NCI-H2029 (cell line): Measurements from ENCODE around the gene EFCAB6.

Experiments
- DNase-seq: peaks from one replicate; lab custom pipeline; 2025; lab: John Stamatoyannopoulos, UW

EFCAB6 gene

DNA sequence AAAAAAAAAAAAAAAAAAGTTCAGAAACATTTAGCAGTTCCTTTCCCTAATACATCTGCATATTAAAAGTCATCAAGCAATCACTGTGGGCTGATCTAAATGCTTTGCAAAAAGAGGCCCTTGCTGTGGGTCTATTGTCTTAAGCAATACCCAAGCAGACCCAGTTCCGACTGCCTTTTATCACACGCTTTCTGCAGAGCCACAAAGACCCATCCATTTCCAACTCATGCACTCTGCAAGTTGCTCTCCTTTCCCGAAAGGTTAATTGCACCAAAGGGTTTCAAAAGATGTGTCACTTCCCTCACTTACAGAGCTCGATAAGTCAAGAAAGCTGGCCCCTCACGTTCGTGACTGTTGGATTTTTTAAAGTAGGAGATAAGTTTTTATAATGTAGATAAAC lies 261.4 kb downstream of the EFCAB6 start:
- DNase-seq: no peak

DNA sequence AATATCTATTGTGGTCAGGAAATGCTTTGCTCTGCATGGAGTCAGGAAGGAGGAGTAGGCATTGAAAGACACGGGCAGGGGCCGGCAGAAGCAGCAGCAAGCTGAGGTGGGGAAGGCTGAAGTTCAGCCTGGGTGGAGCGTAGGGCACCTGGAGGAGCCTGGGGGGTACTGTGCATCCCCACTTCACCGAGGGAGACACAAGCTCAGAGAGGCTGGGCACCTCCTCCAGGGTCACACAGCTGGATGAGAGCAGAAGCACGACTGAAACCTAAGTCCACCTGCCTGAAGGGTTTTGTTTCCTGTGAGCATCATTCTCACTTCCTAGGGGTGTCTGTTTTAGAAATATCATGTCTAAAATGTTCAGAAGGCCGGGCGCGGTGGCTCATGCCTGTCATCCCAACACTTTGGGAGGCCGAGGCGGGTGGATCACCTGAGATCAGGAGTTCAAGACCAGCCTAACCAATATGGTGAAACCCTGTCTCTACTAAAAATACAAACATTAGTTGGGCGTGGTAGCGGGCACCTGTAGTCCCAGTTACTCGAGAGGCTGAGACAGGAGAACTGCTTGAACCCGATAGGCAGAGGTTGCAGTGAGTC lies 262.0 kb downstream of the EFCAB6 start:
- no peak for DNase-seq

DNA sequence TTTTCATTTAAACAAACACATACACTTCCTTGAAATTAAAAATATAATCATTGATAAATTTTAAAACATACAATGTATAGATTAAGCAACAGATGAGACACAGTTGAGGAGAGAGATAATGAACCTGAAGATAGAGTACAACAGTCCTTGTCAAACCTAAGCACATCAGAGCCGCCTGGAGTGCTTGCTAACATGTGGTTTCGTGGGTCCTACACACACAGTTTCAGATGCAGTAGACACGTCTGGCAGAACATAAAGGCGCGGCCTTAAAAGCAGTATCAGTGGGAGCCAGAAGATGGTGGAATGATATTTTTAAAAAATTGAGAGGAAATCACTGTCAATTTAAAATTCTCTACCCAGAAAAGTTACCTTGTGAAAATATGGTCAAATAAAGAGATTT lies 265.9 kb downstream of the EFCAB6 start:
- DNase-seq: no peak

DNA sequence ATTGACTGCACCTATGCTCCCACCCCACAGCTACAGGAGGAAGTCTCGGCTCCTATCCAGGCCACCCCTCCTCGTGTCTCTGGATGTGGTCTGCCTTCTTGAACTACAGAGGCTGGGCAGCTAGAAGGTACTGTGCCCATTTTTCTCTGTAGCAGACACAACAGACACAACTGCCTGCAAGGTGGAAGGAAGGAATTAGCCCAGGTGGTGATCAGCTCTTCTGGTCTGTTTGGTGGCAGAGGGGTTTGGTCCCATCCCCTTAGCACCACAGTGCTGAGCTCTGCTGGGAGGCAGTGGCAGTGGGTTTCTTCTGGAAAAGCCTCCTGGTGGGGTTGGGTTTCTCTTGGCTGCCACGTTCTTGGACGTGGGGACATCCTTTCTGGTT lies 267.8 kb downstream of the EFCAB6 start:
- DNase-seq: no peak

DNA sequence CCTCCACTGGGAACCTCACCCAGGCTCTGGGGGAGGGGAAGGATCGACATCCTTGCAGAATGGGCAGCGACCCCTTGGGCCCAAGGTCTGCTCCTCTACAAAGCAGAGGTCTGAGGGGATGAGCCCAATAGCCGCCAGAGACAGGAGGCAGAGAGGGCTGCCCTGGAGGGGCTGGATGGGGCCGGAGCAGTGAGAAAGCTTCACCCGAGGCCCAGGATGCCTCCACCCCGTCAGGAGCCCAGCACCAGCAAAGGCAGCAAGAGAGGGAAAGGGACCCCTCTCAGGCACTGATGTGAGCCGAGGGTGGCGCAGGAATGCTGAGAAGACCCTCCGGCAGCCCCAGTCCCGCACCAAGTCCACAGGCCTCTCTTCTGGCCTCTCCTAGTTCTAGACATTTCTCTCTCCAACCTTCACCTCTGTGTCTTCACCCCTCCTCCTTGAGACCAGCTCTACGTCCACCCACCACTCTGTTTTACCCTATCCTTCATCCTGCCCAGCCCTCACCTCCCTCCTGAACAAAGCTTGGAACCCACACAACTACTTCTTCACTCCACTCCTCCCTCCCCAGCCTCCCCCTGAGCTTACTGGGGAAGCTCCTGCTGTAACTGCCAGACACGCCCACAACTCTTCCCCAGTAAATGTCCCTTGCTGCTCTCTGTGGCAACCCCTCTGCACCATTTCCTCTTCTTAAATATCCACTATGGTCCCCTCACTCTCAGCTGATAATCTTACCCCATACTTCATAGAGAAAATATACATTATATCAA lies 268.4 kb downstream of the EFCAB6 start:
- DNase-seq: no peak

DNA sequence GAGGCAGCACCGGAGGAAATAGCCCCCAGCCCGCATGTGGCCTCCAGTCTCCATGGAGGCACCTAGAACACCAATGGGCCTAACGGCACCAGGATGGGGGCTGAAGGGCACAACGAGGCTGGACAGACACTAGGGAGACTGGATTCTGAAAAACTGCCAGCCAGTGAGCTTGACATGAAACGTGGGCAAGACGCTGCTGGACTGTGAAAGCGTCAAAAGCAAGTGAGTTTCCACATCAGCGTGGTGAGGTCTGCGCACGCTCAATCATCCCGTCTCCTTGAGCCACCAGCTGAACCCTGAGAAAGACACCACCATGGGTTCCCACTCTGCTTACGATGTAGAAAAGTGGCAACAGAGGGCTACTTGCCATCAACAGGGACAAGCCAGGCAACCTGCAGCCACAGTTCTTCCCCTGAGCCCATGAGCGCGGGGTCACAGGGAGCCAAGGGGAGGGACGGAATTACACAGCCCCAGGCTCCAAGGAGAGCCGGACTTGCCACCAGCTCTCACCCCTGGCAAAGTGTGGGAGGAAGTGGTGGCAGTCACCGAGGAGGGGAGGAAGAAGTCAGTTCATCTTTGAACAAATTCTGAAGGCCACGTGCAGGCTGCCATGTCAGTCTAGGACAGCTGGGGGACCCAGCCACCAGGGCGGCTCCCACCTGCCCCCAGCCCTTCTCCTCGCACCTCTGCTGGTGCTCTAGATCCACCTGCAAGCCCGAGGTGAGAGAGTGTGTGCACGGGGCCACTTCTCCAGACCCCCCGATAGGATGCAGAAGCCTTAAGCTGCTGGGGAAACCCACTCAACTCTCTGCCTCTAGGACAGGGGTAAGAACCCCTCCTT lies 269.2 kb downstream of the EFCAB6 start:
- no peak for DNase-seq

DNA sequence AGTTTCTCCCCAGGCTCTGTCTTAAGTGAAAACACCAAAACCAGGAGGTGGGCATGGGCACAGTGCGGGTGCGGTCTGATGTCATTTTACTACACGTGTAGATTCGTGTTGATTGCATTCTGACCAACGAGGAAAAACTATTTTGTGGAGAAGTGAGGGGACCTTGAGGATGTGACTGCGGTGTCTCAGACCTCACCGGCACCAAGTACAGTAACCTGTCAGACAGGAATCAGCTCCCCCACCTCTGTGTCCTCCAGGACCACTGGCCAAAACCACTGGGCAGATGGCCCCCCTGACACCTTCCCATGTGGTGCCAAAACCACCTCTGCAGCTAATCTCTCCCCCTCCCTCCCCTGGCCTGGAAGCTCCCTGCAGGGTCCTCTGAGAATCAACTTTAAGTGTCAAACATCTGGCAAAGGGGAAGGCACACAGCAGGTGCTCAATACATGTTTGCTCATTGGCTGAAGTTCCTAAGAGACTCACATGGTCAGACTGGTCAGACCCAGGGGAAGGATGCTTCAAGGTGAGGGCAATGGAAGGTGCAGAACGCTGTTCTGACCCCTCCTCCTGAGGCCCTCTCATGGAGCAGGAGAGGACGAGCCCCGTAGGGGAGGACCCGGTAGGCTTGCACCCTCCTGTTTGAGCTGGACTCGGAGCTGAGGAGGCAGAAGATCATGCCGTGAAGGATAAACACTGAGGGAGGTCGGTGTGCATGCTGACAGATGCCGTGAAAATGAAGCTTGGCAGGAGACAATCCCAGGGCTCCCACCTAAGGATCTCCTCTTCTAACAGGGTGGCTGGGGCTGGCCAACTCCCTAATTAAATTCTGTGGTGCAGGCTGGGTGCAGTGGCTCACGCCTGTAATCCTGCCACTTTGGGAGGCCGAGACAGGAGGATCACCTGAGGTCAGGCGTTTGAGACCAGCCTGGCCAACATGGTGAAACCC lies 270.4 kb downstream of the EFCAB6 start:
- DNase-seq: no peak

DNA sequence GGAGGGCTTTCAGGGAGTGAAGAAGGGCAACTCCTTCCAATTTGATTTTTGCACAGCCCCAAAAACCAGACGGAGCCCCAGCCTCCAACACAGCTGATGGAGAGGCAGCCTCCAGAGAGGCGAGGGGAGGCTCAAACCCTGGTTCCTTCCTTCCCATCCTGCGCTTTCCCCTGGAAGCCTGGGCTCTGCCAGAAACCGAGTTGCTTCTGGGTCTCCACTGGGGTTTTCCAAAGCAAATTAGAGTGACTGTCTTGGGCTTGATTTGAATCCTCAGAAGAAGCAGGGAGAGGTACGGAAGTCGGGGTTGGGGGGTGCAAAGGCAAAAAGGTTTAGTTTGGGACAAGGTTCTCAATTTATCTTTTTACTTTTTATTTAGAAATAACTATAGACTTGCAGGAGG lies 271.1 kb downstream of the EFCAB6 start:
- DNase-seq: no peak

DNA sequence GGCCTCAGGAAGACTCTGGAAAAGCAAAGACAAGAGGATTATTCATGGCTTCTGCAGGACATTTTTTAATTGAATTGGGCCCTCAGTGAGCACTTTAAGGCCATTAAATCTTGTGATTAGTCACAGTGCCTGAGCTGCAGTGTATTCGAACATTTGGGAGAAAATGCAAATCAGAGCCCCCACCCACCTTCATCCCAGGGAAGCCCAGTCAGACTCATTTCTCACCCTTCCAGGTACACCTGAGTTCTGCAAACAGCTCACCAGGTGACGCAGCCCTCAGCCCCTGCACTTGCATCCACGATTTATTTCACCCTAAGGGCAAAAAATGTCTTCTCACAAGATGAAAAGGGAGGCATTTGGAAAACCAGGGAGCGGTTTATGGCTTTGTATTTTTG lies 271.6 kb downstream of the EFCAB6 start:
- no peak for DNase-seq

DNA sequence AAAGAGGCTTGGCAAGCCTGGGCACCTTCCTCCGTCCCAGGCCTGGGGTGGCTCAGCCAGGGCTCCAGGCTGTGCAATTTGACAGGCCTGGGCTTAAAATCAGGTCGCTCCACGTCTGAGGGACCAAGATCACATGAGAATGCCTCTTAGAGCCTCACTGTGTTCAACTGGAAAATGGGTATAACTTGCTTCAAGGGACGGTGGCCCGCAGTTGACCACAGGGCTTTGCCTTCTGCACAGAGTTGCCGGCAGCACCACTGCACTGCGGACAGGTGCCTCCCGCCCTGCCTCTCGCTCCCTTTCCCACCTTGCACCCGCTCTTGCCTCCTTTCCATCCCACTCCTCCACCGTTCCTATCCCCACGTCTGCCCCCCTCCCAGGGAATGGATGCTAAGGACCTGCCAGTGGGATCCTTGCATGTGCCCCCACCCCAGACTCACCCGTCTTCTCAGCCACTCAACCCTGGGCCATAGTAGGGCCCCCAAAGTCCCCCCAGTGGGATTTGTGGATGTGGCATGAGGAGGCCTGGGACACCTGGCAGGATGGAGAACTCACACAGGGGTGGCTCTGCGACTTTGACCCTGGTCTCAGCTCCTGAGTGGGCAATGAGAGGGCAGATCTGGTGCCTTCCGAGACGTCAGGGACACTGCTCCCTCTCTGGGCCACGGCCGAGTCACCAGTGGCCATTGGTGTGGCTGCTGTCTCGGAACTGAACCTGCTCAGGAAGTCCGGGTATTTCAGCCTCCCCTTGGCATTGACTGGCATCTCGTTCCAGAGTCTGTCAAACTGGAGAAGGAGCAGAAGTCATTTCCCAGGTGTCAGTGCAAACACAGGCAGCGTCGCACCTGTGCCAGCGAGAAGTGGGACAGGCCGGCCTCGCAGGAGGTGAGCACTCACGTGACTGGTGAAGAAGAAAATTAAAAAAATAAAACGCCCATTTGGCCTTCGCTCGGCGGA lies 272.3 kb downstream of the EFCAB6 start:
- no peak for DNase-seq

DNA sequence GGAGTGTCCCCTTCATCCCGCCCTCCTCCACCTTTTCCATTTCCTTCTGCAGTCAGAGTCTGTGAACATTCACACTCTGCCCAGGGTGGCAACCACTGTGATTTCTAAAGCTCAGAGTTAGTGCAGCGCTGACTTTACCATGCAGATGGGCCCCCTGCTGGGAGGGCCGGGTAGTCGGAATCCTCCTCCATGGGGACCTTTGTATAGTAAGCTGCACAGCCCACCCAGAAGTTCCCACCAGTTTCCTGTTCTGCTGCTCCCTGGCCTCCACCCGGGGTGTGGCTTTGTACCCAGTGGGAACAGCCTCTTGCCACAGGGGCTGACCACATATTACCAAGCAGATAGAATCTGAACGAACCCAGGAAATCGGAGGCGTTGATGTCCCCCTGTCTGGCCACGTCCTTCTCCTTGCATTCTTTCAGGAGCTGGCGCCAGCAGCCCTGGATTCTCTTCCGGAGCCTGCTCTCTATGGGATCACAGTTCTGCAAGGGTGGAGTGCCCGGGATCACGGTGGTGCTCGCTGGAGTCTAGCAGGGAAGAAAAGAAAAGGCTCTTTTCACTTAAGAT lies 275.0 kb downstream of the EFCAB6 start:
- no peak for DNase-seq

DNA sequence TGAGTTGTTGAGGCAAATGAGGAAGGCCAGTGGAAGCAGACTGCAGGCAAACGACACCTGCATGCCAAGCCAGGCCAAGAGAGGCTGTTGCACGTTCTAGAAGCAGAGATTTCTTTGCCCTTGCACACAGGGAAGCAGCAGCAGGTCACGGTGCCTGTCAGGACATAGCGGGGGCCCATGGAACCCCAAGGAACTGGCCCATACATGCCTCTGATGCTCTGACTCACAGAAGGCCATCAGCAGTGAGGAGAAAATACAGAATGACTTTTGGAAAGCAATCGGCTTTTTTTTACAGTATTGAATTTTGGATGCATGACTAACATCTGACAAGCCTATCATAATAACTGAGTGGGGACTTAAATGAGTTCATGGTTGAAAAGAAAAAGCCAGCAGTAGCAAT lies 276.4 kb downstream of the EFCAB6 start:
- DNase-seq: no peak

DNA sequence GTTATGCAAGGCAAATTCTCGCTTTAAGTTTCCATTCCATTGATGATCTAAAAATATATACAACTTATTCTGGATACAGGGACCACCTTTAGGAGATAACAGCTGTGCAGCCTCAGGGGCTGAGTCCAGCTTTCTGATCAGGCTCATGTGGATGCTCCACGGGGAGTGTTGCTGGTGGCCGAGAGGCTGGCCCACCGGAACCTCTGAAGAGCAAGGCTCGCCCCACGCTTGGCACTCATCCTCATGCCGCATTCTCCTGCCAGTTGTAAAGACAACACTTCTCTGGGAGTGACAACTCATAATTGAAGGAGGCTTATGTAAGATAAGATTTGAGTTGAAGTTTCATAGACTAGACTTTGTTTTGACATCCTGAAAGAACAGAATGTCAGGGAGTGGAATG lies 276.8 kb downstream of the EFCAB6 start:
- DNase-seq: no peak

DNA sequence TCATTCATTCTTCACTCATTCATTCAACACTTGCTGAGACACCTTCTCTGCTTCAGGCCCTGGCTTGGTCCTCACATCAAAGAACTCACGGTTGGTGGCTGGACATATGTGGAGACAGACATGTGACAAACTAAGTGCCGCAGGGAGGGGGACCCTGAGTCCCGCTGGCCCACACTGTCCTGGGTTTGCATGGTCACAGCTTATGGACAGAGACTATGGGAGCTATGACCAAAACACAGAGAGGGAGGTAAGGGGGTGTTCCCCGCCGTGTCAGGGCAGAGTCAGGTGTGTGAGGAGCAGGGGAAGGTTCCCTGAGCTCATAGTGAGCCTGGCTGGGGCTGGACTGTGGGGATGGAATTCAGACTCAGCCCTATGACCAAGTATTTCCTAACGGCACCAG lies 277.2 kb downstream of the EFCAB6 start:
- no peak for DNase-seq

DNA sequence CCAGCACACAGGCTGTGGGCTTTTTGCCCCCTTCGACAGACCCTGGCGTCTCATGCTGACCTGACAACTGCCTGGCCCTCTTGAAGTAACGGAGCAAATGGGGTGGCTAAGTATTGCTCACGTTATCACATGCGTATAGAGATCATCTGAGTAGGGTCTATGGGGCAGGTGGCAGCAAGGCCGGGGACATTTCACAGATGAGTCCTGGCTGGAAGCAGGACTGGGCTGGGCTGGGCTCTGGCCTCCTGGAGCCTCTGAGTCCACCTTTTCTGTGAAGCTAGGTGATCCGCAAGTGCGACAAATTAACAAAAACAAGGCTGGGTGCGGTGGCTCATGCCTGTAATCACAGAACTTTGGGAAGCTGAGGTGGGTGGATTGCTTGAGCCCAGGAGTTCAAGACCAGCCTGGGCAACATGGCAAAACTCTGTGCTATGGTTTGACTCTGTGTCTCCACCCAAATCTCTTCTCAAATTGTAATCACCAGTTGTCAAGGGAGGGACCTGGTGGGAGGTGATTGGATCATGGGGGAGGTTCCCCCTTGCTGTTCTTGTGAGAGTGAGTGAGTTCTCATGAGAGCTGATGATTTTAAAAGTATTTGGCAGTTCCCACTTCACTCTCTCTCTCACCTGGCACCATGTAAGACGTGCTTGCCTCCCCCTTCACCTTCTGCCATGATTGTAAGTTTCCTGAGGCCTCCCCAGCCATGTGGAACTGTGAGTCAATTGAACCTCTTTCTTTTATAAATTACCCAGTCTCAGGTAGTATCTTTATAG lies 278.3 kb downstream of the EFCAB6 start:
- no peak for DNase-seq

DNA sequence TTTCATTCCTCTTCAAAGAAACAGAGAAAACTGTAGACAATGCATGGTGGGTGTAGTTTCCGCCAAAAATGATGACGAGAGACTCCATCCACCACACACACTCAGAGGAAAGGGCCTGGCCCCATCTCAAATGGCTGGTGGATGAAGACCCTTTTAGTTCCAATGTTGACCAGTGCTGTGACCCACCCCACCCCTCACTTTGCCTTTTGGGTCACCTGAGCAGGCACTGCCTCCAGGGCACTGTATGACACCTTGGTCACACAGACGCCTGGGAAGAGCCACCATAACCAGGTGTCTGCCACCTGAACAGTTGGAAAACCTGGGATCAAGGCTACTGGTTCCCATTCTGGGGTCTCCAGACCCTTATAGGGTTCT lies 279.0 kb downstream of the EFCAB6 start:
- DNase-seq: no peak

DNA sequence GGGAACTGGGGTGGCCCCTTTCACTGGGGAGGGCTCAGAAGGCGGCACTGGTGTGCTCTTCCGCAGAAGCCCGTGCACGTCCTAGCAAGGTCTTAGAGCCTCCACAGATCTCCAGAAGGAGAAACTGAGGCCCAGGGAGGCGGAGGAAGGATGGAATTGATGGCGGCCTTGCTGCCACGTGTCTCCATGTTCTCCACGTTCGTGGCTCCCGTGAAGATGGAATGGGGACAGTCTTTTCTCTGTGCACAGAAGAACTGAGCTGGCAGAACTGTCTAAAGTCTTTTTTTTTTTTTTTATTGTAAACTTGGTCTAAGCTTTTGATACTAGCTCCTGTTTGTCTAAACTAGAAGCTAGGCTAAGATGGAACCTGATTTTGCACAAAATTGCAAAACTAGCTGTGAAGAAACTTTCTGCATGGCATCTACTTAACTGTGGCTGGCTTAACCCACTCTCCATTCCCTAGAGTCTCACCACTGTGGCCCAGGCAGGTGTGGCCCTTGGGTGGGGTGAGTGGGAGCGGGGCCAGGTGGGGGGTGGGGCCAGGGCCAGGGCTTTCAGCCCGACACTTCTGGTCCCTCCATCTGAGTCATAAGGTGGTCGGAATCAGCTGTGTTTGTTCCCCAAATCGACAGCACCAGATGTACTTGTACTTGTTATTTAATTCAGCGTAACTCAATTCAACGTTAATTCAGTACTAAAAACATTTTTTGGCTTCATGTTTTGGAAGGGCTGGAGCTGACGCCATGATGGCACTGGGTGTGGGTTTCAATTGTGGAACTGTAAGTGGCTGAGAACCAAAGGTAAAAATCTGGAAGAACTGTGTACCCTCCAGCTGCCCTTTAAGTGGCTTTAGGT lies 279.6 kb downstream of the EFCAB6 start:
- DNase-seq: no peak

DNA sequence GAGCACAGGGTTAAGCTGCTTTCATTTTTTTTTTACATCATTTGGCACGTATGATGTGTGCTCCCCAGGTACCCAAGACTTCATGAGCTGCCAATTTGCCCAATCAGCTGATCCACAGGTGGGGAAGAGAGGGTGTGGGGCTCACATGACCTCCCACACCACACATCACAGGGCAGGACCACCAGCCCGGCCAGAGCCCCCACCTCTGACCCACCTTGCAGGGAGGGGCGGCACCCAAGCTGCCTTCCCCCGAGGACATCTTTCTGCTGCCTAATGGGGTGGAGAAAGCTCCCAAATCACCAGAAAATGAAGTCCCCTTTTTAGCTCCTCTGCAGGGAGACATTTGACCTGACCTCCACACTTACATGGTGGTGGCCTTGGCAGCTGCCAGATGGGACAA lies 280.5 kb downstream of the EFCAB6 start:
- no peak for DNase-seq
